Right lobe of liver (tissue), 4 donors: ENCODE measurements around the gene PTPRD.

ENCODE experiments used
- CTCF ChIP-seq, 4 donors: fragments of 200-600 bp in 3 of 4; fragments of 450-650 bp in 1 of 4; IDR thresholded peaks; one replicate each; pipeline versions ENCODE4 v1.5.1 to v1.8.0; 2016 to 2022; ENCODE audit warnings: antibody characterized with exemption in 4 of 4, mild to moderate bottlenecking in 2 of 4
- POLR2A ChIP-seq: fragments of 450-650 bp; IDR thresholded peaks from one replicate; pipeline ENCODE4 v1.6.1; 2017; ENCODE audit warnings: antibody characterized with exemption, mild to moderate bottlenecking
- donor health status: DM: no; HTN: no; CAD: no.
- donor health status: DM: no; HTN: no; CAD: no.
- donor health status: DM: no; HTN: yes; CAD: no.

DNA sequence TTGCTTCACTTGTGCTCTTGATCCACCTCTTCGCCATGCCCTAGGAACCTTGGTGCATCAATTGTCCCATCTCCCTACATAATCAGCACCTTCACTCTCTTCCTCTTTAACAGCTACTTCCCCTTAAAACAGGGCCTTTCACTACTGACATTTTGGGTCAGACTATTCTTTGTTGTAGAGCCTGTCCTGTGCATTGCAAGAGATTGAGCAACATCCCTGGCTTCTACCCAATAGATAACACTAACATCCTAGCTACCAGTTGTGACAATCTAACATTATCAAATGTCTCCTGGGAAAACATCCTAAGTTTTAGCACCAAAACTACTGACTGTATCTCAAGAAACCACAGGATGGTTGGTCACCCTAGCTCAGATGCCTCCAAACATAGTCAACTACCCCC, 1958.9 kb downstream of the PTPRD start:
- TF ChIP-seq CTCF (IDR thresholded peaks at IDR 0.05) (no peak), POLR2A (no peak)
